Choroid plexus epithelial cell (primary cell): Measurements from ENCODE around the gene SPINT2.
A peak's percentile ranks its signal among the peaks of the same experiment; 100 is the strongest.
"Not testable (repeated sequence)": the region's sequence is repeated elsewhere in the genome, so short reads cannot be mapped to it uniquely, and the experiment has no call there.

ENCODE experiments used
- DNase-seq: peaks from one replicate; pipeline ENCODE4 v3.0.0-alpha.2; 2010; ENCODE audit warnings: low read depth
- H3K4me3 ChIP-seq: 2 replicates; pipeline ENCODE4 v1.5.1; 2011; ENCODE audit warnings: low read depth, mild to moderate bottlenecking, control low read depth, low read length, moderate library complexity
- TF ChIP-seq, protein P1 (sequence below): conservative IDR thresholded peaks from 2 replicates; pipeline ENCODE4 v1.5.1; 2011; ENCODE audit warnings: low read depth, mild to moderate bottlenecking, control low read depth, inconsistent platforms, low read length, moderate library complexity

The SPINT2 gene

DNA sequence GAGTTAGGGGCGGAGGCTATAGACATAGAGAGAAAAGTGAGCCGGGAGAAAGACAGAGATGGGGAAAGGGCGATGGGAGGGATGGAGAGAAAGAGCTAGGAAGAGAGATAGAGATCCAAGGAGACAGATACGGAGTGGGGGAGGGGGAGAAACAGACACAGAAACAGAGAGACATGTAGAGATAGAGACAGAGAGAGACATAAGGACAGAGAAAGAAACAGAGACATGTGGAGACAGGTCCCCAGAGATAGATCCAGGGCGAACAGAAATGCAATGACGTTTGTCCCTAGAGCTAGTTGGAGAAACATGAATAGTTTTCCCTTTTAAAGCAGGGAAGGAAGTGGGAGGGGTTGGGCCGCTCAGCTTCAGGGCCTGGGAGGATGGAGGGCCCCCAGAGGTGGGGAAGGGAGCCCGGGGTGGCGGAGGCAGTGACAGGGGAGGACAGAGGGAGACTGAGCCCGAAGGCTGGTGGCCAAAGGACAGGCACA lies 12.8 kb upstream of the SPINT2 start:
- H3K4me3 ChIP-seq, result no peak overlapping the region
- DNase-seq, result no peak
- TF ChIP-seq, protein P1, sequence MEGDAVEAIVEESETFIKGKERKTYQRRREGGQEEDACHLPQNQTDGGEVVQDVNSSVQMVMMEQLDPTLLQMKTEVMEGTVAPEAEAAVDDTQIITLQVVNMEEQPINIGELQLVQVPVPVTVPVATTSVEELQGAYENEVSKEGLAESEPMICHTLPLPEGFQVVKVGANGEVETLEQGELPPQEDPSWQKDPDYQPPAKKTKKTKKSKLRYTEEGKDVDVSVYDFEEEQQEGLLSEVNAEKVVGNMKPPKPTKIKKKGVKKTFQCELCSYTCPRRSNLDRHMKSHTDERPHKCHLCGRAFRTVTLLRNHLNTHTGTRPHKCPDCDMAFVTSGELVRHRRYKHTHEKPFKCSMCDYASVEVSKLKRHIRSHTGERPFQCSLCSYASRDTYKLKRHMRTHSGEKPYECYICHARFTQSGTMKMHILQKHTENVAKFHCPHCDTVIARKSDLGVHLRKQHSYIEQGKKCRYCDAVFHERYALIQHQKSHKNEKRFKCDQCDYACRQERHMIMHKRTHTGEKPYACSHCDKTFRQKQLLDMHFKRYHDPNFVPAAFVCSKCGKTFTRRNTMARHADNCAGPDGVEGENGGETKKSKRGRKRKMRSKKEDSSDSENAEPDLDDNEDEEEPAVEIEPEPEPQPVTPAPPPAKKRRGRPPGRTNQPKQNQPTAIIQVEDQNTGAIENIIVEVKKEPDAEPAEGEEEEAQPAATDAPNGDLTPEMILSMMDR, result no peak

DNA sequence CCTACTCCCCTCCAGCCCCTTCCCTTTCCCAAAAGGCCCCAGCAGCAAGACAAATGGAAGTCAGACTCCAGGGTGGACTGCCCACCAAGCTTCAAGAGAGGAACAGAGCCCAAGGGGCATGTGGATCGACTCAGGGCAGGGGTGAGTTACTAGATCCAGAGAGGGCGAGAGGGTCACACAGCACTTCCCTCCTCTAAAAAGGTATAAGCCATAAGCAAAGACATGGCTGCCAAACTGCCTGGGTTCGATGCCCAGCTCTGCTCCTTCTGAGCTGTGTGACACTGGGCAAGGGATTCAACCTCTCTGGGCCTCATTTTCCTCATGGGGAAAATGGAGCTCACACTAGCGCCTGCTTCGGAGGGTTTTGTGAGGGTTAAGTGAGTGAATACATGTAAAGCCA lies 12.0 kb upstream of the SPINT2 start:
- no peak for DNase-seq
- TF ChIP-seq, protein P1, result no peak
- H3K4me3 ChIP-seq, result no peak overlapping the region

DNA sequence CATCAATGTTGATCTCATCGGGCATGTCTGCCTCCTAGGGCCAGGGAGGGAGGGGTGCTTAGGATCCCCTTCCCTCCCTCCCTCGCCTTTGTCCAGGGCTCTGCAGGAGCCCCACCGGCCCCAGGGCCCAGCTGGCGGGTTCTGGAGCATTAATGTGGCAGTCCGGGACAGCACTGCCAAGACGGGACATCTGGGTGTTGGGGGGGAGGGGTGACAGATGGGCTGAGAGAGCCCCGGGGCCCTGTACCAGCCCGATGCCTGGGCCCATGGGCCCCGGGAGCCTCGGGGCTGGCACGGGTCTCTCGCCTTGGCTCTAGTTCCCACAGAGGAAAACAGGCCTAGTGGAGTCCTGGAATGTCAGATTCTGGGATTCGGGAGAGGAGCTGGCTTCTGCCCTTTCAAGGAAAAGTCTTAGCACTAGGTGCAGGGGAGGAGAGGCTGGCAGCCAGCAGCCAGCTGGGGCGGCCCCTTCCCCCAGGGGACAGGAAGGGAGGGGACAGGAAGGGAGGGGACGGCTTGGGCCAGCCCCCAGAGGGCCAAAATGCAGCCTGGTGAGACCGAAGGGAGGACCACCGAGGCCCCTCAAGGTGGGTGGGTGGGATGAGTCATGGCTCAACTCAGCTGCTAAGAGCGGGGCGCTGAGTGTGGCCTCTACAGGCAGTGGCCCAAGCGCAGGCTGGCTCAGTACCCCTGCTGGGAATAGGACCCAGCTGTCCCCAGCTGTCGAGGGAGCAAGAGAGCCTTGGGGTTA lies 11.3 kb upstream of the SPINT2 start:
- no peak for DNase-seq

DNA sequence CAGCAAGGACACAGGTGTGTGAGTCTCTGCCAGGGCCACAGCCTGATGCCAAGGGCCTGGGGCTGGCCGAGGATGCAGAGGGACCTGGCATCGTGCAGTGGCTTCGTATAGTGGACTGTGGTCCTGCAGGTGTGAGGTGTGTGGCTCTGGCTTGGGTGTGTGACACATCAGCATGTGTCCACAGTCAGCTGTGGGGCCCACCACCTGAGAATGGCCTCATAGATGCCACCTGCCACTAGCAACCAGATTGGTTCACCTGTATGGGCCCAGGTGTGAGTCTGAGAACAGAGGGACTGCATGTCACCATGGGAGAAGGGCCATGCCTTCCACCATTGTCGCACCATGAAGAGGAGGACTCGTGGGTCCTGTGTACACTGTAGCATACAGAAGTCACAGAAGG lies 10.6 kb upstream of the SPINT2 start:
- TF ChIP-seq, protein P1, result no peak
- no peak overlapping the region for H3K4me3 ChIP-seq
- no peak for DNase-seq

More for the DNA sequence above, 11.3 kb upstream of the SPINT2 start:
- TF ChIP-seq, protein P1, result no peak
- H3K4me3 ChIP-seq, result no peak overlapping the region

DNA sequence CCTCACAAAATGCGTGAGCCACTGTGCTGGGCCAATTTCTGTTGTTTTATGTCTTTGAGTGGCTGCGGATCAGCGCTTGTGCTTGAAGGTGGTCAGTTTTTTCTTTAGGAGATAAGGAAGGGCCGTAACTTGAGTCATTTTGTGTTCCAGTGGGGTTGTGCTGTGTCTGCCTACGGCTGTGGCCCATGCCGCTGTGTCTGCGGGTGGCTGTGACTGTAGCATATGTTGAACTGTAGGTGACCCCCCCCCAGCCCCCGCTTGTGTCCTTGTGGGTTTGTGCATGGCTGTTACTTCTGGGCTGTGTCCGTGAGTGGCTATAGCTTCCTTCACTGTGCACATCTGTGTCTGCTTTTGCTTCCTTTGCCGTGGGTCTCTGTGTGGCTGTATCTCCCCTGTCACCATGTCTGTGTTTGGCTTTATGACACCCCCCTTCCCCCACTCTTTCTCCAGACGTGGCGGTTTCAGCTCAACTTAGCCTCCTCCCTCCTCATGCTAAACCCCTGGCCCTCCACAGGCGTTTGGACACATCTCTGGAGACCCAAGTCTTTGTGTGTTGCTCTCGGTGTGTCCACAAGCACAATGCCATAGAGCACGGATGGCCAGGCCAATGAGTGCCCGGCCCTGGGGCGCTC lies 8.9 kb upstream of the SPINT2 start:
- TF ChIP-seq, protein P1, result no peak
- DNase-seq, result no peak
- H3K4me3 ChIP-seq, result peak overlapping the region; percentile 45

DNA sequence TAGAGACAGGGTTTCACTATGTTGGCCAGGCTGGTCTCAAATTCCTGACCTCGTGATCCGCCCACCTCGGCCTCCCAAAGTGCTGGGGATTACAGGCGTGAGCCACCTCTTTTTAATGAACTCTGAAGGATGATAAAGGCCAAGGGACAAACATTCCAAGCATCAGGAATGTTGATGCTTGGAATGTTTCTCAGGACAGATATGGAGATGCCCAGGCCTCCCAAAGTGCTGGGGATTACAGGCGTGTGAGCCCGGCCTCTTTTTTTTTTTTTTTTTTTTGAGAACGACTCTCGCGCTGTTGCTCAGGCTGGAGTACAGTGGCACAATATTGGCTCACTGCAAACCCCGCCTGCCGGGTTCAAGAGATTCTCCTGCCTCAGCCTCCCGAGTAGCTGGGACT lies 2.4 kb upstream of the SPINT2 start:
- H3K4me3 ChIP-seq, DNase-seq: not testable (repeated sequence)

DNA sequence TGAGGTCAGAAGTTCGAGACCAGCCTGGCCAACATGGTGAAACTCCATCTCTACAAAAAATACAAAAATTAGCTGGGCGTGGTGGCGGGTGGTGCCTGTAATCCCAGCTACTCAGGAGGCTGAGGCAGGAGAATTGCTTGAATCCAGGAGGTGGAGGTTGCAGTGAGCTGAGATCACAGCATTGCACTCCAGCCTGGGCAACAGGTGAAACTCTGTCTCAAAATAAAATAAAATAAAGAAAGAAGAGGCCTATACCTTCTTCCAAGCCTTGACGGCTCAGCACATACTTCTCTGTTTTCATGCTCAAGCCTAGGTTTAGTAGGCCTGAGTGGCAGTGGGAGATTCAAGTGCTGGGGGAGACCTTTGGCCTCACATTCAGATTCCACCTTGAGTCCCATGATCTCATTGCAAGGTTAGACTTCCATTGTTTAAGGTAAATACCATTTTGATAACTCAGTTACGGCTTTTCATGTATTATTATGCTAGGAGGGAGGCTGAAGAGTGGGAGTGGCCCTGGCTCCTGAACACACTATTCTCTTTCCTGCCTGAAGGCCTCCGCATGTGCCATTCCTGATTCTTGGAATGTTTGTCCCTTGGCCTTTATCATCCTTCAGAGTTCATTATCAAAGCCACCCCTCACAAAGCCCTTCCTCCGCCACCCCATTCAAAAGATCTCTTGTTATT lies 1.6 kb upstream of the SPINT2 start:
- H3K4me3 ChIP-seq, result no peak overlapping the region
- TF ChIP-seq, protein P1, result no peak
- DNase-seq, result no peak
